Activated T-helper 17 cell treated with anti-CD3 and anti-CD28 coated beads, Interleukin-2, amount 50 U/mL, for 72 hours (primary cell): ENCODE results near the gene JKAMP. TPM values are rescaled to one million over a fixed set of nuclear protein-coding genes. Genes with fewer than 3 reads are reported as not detected.

Source experiments
- ATAC-seq: fragments of 150-1000 bp; cut with Tn5 transposase; replicated peaks from 2 replicates; pipeline ENCODE4 v1.10.0; 2021; ENCODE audit warnings: mild to moderate bottlenecking, moderate library complexity
- H3K27ac Mint-ChIP-seq: one replicate; pipeline ENCODE4 v1.8.0; 2022; ENCODE audit warnings: mixed read lengths
- H3K27me3 Mint-ChIP-seq: one replicate; pipeline ENCODE4 v1.8.0; 2022; ENCODE audit warnings: mixed read lengths
- H3K36me3 Mint-ChIP-seq: one replicate; pipeline ENCODE4 v1.8.0; 2022; ENCODE audit warnings: low read depth, mild to moderate bottlenecking, mixed read lengths
- H3K4me1 Mint-ChIP-seq: one replicate; pipeline ENCODE4 v1.8.0; 2022; ENCODE audit warnings: mixed read lengths
- H3K4me3 Mint-ChIP-seq: one replicate; pipeline ENCODE4 v1.8.0; 2022; ENCODE audit warnings: mild to moderate bottlenecking, mixed read lengths
- H3K9me3 Mint-ChIP-seq: one replicate; pipeline ENCODE4 v1.8.0; 2022; ENCODE audit warnings: mixed read lengths
- total RNA-seq, 2 donors: library from RNA; stranded (reverse); gene quantifications; one replicate each; pipeline ENCODE4 v1.2.3, GENCODE V29; 2022

Gene JKAMP
- total RNA-seq, 2 donors from 2014 or later = 25.4 to 29.4 TPM

- H3K27me3 Mint-ChIP-seq = peaks cover 11% of the 10 kb centered on the region
- no peaks in the 10 kb centered on the region for H3K36me3 Mint-ChIP-seq
- H3K4me1 Mint-ChIP-seq = no peaks in the 10 kb centered on the region
- no peaks in the 10 kb centered on the region for H3K9me3 Mint-ChIP-seq
- H3K4me3 Mint-ChIP-seq = no peak overlapping the region
- no peak overlapping the region for H3K27ac Mint-ChIP-seq
- ATAC-seq = no peak
Measured at GRCh38 chr14:59540852-59541251, 56.5 kb downstream of the JKAMP start.

GRCh38 chr14:59541731-59542130 lies 57.4 kb downstream of the JKAMP start:
- peaks cover 6% of the 10 kb centered on the region for H3K27me3 Mint-ChIP-seq
- no peak for ATAC-seq
- no peak overlapping the region for H3K4me3 Mint-ChIP-seq
- H3K9me3 Mint-ChIP-seq = no peaks in the 10 kb centered on the region
- no peaks in the 10 kb centered on the region for H3K4me1 Mint-ChIP-seq
- H3K27ac Mint-ChIP-seq = no peak overlapping the region
- H3K36me3 Mint-ChIP-seq = no peaks in the 10 kb centered on the region

GRCh38 chr14:59543873-59544272 lies 59.6 kb downstream of the JKAMP start:
- Mint-ChIP-seq H3K27me3 (peaks cover 10% of the 10 kb centered on the region), H3K36me3 (no peaks in the 10 kb centered on the region), H3K4me3 (no peak overlapping the region), H3K9me3 (no peaks in the 10 kb centered on the region), H3K27ac (no peak overlapping the region), H3K4me1 (no peaks in the 10 kb centered on the region)
- ATAC-seq = no peak

- no peak for ATAC-seq
- Mint-ChIP-seq H3K27ac (no peak overlapping the region), H3K9me3 (no peaks in the 10 kb centered on the region), H3K4me3 (no peak overlapping the region), H3K4me1 (no peaks in the 10 kb centered on the region), H3K27me3 (peaks cover 10% of the 10 kb centered on the region), H3K36me3 (no peaks in the 10 kb centered on the region)
Measured at GRCh38 chr14:59547310-59547709, 63.0 kb downstream of the JKAMP start.

Other genes starting within 250 kb of the JKAMP start
- gene GPR135, start 19.1 kb upstream of the JKAMP start, total RNA-seq = 1 to 10 TPM; 2.1 to 2.9 TPM
- 10 to 100 TPM; 15.5 to 16.4 TPM for gene L3HYPDH, start 109 bp upstream of the JKAMP start, total RNA-seq
- gene CCDC175, start 92.3 kb downstream of the JKAMP start, total RNA-seq = not detected